Activated T-cell treated with anti-CD3 and anti-CD28 coated beads, Interleukin-2, amount 50 U/mL, for 24 hours (primary cell): ENCODE results near the gene TBP.
A peak's percentile ranks its signal among the peaks of the same experiment; 100 is the strongest.
"Not testable (repeated sequence)": the region's sequence is repeated elsewhere in the genome, so short reads cannot be mapped to it uniquely, and the experiment has no call there.

Source experiments
- DNase-seq: peaks from one replicate; pipeline ENCODE4 v3.0.0-alpha.2; 2020
- H3K27ac Mint-ChIP-seq: 2 replicates; pipeline ENCODE4 v1.8.0; 2020; ENCODE audit warnings: mild to moderate bottlenecking, mixed read lengths
- H3K27me3 Mint-ChIP-seq: 2 replicates; pipeline ENCODE4 v1.8.0; 2020; ENCODE audit warnings: mixed read lengths
- H3K36me3 Mint-ChIP-seq: 2 replicates; pipeline ENCODE4 v1.8.0; 2020; ENCODE audit warnings: low read depth, mixed read lengths
- H3K4me1 Mint-ChIP-seq: 2 replicates; pipeline ENCODE4 v1.8.0; 2020; ENCODE audit warnings: low read depth, mixed read lengths
- H3K4me3 Mint-ChIP-seq: 2 replicates; pipeline ENCODE4 v1.8.0; 2020; ENCODE audit warnings: mild to moderate bottlenecking, moderate library complexity, mixed read lengths
- H3K9me3 Mint-ChIP-seq: 2 replicates; pipeline ENCODE4 v1.8.0; 2020; ENCODE audit warnings: mixed read lengths

TBP gene

GRCh38 chr6:170523256-170524171, 30.7 kb upstream of the TBP start:
- H3K9me3 Mint-ChIP-seq, result no peaks in the 10 kb centered on the region
- no peak for DNase-seq
- H3K27me3 Mint-ChIP-seq, result peaks cover 12% of the 10 kb centered on the region
- H3K4me3 Mint-ChIP-seq, result no peak overlapping the region
- H3K27ac Mint-ChIP-seq, result no peak overlapping the region
- peaks cover 2% of the 10 kb centered on the region for H3K4me1 Mint-ChIP-seq
- peaks cover 3% of the 10 kb centered on the region for H3K36me3 Mint-ChIP-seq

GRCh38 chr6:170524172-170524502, 30.0 kb upstream of the TBP start:
- Mint-ChIP-seq H3K9me3 (no peaks in the 10 kb centered on the region), H3K36me3 (peaks cover 3% of the 10 kb centered on the region), H3K27ac (no peak overlapping the region), H3K4me3 (no peak overlapping the region), H3K4me1 (peaks cover 2% of the 10 kb centered on the region), H3K27me3 (peaks cover 9% of the 10 kb centered on the region)
- DNase-seq, result no peak

- DNase-seq, result no peak
- no peak overlapping the region for H3K4me3 Mint-ChIP-seq
- H3K9me3 Mint-ChIP-seq, result no peaks in the 10 kb centered on the region
- peaks cover 3% of the 10 kb centered on the region for H3K36me3 Mint-ChIP-seq
- peaks cover 4% of the 10 kb centered on the region for H3K27me3 Mint-ChIP-seq
- H3K27ac Mint-ChIP-seq, result no peak overlapping the region
- peaks cover 5% of the 10 kb centered on the region for H3K4me1 Mint-ChIP-seq
Measured at GRCh38 chr6:170525795-170526194, 28.4 kb upstream of the TBP start.

- not testable (repeated sequence) for H3K9me3 Mint-ChIP-seq, H3K27me3 Mint-ChIP-seq, H3K27ac Mint-ChIP-seq, H3K4me1 Mint-ChIP-seq, DNase-seq, H3K4me3 Mint-ChIP-seq
- peaks cover 15% of the 10 kb centered on the region for H3K36me3 Mint-ChIP-seq
Measured at GRCh38 chr6:170527995-170528394, 26.2 kb upstream of the TBP start.

- peak; percentile 69 for DNase-seq
- Mint-ChIP-seq H3K9me3 (no peaks in the 10 kb centered on the region), H3K4me3 (no peak overlapping the region), H3K27ac (no peak overlapping the region), H3K27me3 (no peaks in the 10 kb centered on the region), H3K36me3 (peaks cover 33% of the 10 kb centered on the region), H3K4me1 (peaks cover 9% of the 10 kb centered on the region)
Measured at GRCh38 chr6:170529839-170530469, 24.2 kb upstream of the TBP start.

- H3K9me3 Mint-ChIP-seq, result no peaks in the 10 kb centered on the region
Measured at GRCh38 chr6:170532867-170533488, 21.2 kb upstream of the TBP start.

GRCh38 chr6:170533792-170534191, 20.4 kb upstream of the TBP start:
- H3K9me3 Mint-ChIP-seq, result no peaks in the 10 kb centered on the region
- H3K4me3 Mint-ChIP-seq, result no peak overlapping the region
- H3K4me1 Mint-ChIP-seq, result peaks cover 9% of the 10 kb centered on the region
- H3K36me3 Mint-ChIP-seq, result peaks cover 68% of the 10 kb centered on the region
- peak overlapping the region; percentile 66 for H3K27ac Mint-ChIP-seq
- no peak for DNase-seq
- H3K27me3 Mint-ChIP-seq, result no peaks in the 10 kb centered on the region

More at GRCh38 chr6:170532867-170533488, 21.2 kb upstream of the TBP start:
- Mint-ChIP-seq H3K27ac (no peak overlapping the region), H3K36me3 (peaks cover 63% of the 10 kb centered on the region), H3K4me3 (no peak overlapping the region), H3K27me3 (no peaks in the 10 kb centered on the region), H3K4me1 (peaks cover 9% of the 10 kb centered on the region)
- no peak for DNase-seq

- no peak overlapping the region for H3K4me3 Mint-ChIP-seq
- no peak for DNase-seq
- H3K4me1 Mint-ChIP-seq, result peaks cover 7% of the 10 kb centered on the region
- H3K27ac Mint-ChIP-seq, result no peak overlapping the region
- no peaks in the 10 kb centered on the region for H3K9me3 Mint-ChIP-seq
- peaks cover 80% of the 10 kb centered on the region for H3K36me3 Mint-ChIP-seq
- no peaks in the 10 kb centered on the region for H3K27me3 Mint-ChIP-seq
Measured at GRCh38 chr6:170535004-170535403, 19.2 kb upstream of the TBP start.

- no peaks in the 10 kb centered on the region for H3K9me3 Mint-ChIP-seq
- H3K4me3 Mint-ChIP-seq, result no peak overlapping the region
- peak overlapping the region; percentile 6 for H3K27ac Mint-ChIP-seq
- peaks cover 93% of the 10 kb centered on the region for H3K36me3 Mint-ChIP-seq
- DNase-seq, result no peak
- peaks cover 14% of the 10 kb centered on the region for H3K4me1 Mint-ChIP-seq
- no peaks in the 10 kb centered on the region for H3K27me3 Mint-ChIP-seq
Measured at GRCh38 chr6:170536671-170537070, 17.5 kb upstream of the TBP start.

- H3K36me3 Mint-ChIP-seq, result peaks cover 94% of the 10 kb centered on the region
- H3K9me3 Mint-ChIP-seq, result no peaks in the 10 kb centered on the region
- H3K4me1 Mint-ChIP-seq, result peaks cover 18% of the 10 kb centered on the region
- DNase-seq, result no peak
- H3K27ac Mint-ChIP-seq, result peak overlapping the region; percentile 23
- no peak overlapping the region for H3K4me3 Mint-ChIP-seq
- no peaks in the 10 kb centered on the region for H3K27me3 Mint-ChIP-seq
Measured at GRCh38 chr6:170537329-170537728, 16.8 kb upstream of the TBP start.

GRCh38 chr6:170542031-170542719, 12.0 kb upstream of the TBP start:
- DNase-seq, result no peak
- Mint-ChIP-seq H3K4me1 (peaks cover 29% of the 10 kb centered on the region), H3K27me3 (no peaks in the 10 kb centered on the region), H3K9me3 (no peaks in the 10 kb centered on the region), H3K4me3 (no peak overlapping the region), H3K27ac (peak overlapping the region; percentile 76), H3K36me3 (peaks cover 100% of the 10 kb centered on the region)

GRCh38 chr6:170545405-170545804, 8.8 kb upstream of the TBP start:
- Mint-ChIP-seq H3K27ac (peak overlapping the region; percentile 44), H3K4me1 (peaks cover 53% of the 10 kb centered on the region), H3K36me3 (peaks cover 100% of the 10 kb centered on the region)

GRCh38 chr6:170552765-170553533, 1.2 kb upstream of the TBP start, which contains the start of gene PSMB1:
Gene PSMB1 (minus strand): TSS chr6:170553307. CDS start chr6:170553242, 65 bp downstream.
- Mint-ChIP-seq H3K9me3 (no peaks in the 10 kb centered on the region), H3K4me1 (peaks cover 52% of the 10 kb centered on the region), H3K27ac (no peak within 1 kb of the TSS), H3K36me3 (peaks cover 43% of the 10 kb centered on the region), H3K4me3 (no peak within 1 kb of the TSS), H3K27me3 (no peaks in the 10 kb centered on the region)
- DNase-seq, result peak; percentile 87

More at GRCh38 chr6:170545405-170545804, 8.8 kb upstream of the TBP start:
- no peak for DNase-seq
- Mint-ChIP-seq H3K27me3 (no peaks in the 10 kb centered on the region), H3K4me3 (no peak overlapping the region), H3K9me3 (no peaks in the 10 kb centered on the region)
